GM19452 (cell line): Measurements from ENCODE around the gene LMF1.

Experiments
- ATAC-seq: cut with Tn5 transposase; IDR thresholded peaks from one replicate; pipeline ENCODE4 v1.9.1; 2021; ENCODE audit not compliant: unreplicated experiment

Gene LMF1

DNA sequence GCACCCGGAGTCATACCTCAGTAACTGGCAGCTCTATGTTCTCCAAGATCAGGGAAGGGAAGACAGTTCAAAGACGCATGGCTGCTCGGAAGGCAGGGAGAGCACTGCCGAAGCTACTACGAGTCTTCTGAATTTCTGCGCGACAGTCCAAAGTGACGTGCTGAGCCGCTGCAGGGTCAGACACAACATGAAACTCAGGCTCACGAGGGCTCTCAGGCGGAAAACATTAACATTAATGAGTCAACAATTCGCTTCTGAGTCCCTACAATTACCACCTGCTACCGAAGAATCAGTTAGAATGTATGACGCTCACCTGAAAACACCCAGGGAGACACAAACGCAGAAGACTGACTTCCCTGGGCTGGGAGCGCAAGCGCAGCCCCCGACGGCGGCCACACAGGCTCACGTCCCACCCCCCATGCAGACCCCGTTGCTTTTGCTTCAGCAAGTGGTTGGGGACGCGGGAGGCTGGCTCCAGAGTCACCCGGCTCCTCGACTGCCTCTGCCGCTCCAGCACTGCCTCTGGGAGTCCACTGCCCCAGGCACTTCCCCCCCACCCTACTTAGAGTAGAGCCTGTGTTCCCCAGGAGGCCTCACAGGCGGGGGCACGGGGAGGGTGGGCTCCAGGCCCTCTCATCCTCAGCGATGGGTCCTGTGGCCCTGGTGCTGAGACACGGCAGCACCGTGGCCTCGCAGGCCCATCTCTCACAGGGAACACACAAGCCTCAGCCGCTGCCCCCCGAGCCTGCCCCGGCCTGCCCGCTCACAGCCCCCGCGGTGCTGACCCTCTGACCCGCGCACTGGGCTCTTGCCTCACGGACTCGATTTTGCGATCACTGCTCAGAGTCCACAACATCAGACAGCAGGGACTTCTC, 38.9 kb downstream of the LMF1 start:
- ATAC-seq, result no peak

DNA sequence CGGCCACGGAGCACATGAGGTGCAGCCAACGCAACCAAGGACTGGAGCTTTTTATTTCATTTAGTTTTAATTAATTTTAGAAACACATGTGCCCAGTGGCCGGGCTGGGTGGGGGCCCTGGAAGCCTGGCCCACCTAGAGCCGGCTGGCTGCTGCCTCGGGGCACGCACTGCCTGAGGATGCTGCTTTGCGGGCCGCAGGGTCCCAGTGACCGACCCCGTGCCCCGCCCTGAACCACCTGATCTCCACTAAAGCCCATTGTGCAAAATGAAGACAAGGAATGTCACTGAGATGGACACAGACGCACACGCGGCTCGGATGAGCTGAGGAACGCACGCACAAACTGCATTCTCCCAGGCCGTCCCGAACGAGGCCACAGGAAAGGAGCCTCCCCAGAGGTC, 39.6 kb downstream of the LMF1 start:
- no peak for ATAC-seq

DNA sequence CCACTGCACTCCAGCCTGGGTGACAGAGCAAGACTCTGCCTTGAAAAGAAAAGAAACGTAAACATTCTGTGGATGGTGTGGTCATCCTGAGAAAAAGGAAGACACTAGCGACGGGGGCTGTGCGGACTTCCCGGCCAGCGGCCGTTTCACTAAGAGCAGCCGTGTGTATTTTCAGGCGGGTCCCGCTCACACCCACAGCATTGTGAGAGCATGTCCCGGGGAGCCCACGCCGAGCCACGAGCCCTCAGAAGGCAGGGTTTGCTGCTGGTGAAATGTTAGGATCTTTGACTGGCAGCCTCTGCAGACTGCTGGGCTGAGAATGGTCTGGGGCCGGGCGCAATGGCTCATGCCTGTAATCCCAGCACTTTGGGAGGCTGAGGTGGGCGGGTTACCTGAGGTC, 40.3 kb downstream of the LMF1 start:
- no peak for ATAC-seq

DNA sequence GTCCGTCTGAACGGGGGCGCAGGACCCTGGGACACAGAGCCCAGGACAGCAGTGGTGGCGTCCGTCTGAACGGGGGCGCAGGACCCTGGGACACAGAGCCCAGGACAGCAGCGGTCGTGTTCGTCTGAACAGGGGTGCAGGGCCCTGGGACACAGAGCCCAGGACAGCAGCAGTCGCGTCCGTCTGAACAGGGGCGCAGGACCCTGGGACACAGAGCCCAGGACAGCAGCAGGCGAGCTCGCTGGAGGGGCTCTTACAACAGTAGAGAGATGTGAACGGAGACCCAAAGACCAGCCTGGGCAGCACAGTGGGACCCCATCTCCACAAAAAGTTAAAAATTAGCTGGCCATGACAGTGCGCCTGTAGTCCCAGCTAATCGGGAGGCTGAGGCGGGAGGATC, 40.7 kb downstream of the LMF1 start:
- no peak for ATAC-seq

DNA sequence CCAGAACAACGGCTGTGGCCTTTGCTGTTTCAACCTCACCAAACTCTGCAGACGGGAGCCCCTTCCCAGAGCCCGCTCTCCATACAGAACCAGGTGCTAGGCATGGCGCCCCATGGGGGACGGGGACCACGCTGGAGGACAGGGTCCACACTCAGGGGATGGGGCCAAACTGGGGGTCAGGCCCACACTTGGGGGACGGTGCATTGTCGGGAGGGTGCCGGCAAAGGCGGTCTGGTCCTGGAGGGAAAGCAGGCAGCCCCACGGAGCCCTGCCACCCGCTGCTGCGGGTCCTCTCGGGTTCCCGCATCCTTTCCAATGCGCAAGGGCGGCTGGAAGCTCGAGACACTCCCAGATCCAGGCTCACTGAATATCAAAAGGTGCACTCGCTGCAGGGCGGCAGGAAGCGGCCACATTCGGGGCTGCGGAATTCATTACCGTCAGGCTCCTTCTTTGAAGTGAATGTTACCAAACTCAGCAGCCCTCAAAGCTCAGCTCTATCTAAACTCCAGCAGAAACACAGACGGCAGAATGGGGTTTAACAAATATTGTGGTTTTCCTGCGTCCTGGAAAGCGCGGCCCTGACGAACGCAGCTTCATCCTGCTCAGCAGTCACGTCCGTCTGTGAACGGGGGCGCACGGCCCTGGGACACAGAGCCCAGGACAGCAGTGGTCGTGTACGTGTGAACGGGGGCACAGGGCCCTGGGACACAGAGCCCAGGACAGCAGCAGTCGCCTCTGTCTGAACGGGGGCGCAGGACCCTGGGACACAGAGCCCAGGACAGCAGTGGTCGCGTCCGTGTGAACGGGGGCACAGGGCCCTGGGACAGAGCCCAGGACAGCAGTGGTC, 41.3 kb downstream of the LMF1 start:
- no peak for ATAC-seq

- ATAC-seq, result no peak
Observed at GRCh38 chr16:928526-928925, 42.3 kb downstream of the LMF1 start.

DNA sequence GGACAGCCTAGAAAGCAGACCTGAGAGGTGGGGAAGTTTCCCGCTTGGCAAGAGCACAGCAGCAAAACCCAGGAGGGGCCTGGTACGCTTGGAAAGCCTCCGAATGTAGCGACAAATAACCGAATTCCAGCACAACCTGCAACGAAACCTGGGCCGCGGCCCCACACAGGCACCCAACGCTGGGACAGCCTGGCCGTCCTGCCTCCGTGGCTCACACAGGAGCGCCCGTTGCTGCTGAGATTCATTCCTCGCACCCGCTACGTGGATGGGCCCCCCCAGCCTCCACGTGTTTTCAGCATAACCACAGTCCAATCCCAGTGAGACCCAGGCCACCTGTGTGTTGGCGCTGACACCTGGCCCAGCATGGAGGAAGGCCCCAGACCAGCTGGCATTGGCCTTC, 42.9 kb downstream of the LMF1 start:
- no peak for ATAC-seq

DNA sequence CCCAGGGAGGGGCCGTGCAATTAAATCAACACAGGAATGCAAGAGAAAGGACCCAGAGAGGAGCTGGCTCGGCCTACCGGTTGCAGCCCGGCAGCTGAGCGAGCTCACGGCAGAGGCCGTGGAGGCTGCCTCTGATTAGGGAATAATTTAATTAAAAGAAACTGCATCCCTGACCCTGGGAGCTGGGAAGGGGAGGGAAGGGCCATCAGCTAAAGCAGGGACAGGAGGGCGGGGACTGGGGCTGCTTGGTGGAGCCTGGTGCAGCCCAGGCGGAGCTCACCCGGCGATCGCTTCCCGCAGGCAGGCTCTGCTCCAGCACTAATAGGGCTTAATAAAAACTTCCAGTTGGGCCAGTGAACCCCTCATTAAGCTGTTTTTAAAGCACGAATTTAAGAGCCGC, 43.4 kb downstream of the LMF1 start:
- no peak for ATAC-seq

GRCh38 chr16:926715-927114, 44.1 kb downstream of the LMF1 start:
- no peak for ATAC-seq

GRCh38 chr16:924806-925205, 46.0 kb downstream of the LMF1 start:
- no peak for ATAC-seq

DNA sequence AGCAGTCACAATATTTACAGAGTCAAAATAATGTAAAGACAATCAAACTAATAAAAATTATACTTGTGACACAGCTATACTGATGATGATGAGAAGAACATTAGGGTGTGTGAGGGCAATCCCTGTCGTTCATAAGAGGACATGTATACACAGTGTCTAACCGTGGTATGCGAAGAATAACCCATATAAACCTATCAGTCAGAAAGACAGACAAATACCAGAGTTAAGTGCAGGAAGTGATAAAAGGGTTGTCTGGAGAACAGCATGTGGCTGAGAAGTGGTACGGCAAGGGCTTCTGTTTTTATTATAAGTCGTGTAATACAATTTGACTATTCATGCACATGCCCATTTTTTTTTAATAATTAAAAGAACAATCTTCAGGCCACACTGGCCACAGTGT, 46.7 kb downstream of the LMF1 start:
- no peak for ATAC-seq

- no peak for ATAC-seq
Observed at GRCh38 chr16:923184-923583, 47.6 kb downstream of the LMF1 start.

DNA sequence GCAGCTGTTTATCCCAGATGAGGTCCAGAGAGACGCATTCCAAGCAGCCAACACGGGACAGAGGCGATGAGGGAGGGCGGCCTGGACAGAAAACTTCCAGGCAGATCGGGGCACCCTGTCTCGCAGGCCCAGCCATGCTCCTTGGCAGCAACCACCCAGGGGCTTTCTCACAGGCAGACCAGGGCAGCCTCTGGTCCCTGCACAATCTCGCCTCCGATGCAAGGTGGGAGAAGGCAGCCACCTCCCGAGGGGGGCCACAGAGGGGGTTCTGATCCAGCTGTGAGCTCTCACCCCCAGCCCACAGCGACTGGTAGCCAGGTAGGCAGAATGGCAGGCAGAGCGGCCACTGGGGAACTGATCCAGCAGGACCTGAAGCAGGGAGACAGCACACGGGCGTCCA, 48.7 kb downstream of the LMF1 start:
- ATAC-seq, result no peak

DNA sequence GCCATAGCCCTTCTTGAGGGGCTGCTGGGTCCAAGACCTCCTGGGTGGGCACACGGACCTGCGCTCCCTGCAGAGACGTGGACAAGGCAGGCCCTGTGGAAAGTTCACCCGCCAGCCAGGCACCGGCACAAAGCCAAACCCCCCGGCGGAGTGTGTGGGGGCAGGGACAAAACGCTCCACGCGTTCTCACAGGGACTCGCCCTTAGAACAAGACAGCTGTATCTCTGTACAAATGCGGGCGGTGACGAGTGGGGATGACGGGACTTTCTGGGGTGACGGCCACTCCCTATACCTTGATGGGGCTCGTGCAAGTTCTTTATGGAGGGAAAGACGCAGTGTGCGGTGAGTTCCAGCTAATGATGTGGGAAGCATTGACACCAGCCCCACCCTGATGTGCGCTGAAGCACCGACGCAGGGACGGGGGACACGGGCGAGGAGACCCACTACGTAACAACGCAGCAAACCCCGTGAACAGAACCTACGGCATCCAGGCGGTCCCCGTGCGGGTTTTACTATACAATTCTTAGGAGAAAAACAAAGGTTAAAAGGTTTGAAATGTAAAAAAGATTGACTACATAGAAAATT, 49.4 kb downstream of the LMF1 start:
- no peak for ATAC-seq

GRCh38 chr16:920717-921116, 50.1 kb downstream of the LMF1 start:
- ATAC-seq, result no peak

DNA sequence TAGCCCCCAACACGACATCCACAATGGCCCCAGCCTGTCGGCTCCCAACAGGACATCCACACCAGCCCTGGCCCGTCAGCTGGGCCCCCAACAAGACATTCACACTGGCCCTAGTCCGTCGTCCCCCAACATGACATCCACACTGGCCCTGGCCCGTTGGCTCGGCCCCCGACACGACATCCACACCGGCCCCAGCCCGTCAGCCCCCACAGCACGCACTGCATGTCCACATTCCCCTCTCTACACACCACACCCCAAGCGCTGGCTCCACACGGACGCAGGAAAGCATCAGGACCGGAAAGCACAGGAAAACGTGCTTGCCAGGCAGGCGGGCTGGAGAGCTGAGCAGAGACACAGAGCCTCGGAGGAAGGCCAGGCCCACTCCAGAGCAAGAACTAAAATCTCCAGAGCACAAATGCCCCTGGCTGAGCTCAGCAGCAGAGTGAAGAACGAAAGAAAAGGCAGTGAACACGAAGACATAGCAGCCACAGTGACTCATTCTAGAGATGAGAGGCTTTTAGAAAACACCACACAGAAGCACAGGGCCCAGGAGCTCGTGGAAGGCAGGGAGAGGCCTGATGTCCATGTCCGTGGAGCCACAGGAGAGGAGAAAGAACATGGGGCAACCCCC, 50.6 kb downstream of the LMF1 start:
- no peak for ATAC-seq

DNA sequence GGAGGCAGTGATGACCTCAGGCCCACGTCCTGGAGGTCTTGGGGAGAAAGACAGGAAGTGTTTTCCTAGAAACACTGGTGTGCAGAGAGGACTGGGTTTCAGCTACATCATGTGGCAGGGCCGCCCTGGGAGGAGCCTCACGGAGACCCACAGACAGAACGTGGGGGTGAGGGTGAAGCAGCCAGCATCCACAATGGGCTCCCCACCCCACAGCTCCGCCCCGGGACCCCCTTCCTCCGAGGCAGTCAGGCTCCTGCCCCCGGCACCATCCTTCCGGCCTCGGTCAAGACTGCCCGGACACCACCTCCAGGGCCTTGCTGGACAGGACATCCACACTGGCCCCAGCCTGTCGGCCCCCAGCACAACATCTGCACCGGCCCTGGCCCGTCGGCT, 51.1 kb downstream of the LMF1 start:
- no peak for ATAC-seq

- ATAC-seq, result no peak
Observed at GRCh38 chr16:918741-919657, 51.8 kb downstream of the LMF1 start.

DNA sequence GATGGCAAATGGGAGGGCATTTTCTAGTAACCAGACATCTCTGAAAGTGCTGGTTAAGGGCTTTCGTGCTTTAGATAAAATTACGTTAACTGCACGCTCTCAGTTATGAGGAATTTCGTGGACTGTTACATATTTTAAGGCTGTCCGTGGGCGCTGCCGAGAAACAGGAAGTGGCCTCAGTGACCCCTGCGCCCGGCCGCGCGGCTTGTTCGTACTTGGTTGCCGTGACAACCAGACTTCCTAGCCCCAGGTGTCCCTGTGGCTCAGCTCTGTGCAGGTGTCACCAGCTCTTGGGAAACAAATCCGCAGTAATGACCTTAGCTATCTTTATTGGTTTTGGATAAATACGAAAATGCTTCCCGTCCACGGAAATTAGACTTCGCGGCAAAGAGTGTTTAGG, 52.7 kb downstream of the LMF1 start:
- no peak for ATAC-seq

- ATAC-seq, result no peak
Observed at GRCh38 chr16:917591-918061, 53.2 kb downstream of the LMF1 start.
